Panc1 (cell line): Measurements from ENCODE around the gene ADCYAP1R1.

Source experiments
- CTCF ChIP-seq: fragments of 450-650 bp; IDR thresholded peaks from 2 replicates; pipeline ENCODE4 v1.5.1; 2017; ENCODE audit warnings: mild to moderate bottlenecking
- POLR2AphosphoS5 ChIP-seq: IDR thresholded peaks from 2 replicates; pipeline ENCODE4 v1.6.1; 2012; ENCODE audit warnings: mild to moderate bottlenecking, low read depth, low read length, moderate library complexity
- SIN3A ChIP-seq: IDR thresholded peaks from 2 replicates; pipeline ENCODE4 v1.6.1; 2012; ENCODE audit warnings: low read depth, mild to moderate bottlenecking, low read length, moderate library complexity, borderline replicate concordance; ENCODE audit not compliant: insufficient read depth
- TCF7L2 ChIP-seq: IDR thresholded peaks from 2 replicates; pipeline ENCODE4 v1.6.1; 2011; ENCODE audit warnings: mild to moderate bottlenecking, low read depth, low read length, inconsistent platforms
- TF ChIP-seq, protein P1 (sequence below), 2 experiments: IDR thresholded peaks; 2 replicates each; pipeline ENCODE4 v1.6.1; 2011 to 2012; ENCODE audit warnings: low read depth in 2 of 2, control low read depth in 1 of 2, low read length in 1 of 2, mild to moderate bottlenecking in 1 of 2, moderate library complexity in 1 of 2; ENCODE audit not compliant: insufficient read depth in 1 of 2

GRCh38 chr7:31099451-31100444, 47.6 kb downstream of the ADCYAP1R1 start:
- no peak for TF ChIP-seq CTCF
- no peak for TF ChIP-seq POLR2AphosphoS5
- TF ChIP-seq, protein P1, sequence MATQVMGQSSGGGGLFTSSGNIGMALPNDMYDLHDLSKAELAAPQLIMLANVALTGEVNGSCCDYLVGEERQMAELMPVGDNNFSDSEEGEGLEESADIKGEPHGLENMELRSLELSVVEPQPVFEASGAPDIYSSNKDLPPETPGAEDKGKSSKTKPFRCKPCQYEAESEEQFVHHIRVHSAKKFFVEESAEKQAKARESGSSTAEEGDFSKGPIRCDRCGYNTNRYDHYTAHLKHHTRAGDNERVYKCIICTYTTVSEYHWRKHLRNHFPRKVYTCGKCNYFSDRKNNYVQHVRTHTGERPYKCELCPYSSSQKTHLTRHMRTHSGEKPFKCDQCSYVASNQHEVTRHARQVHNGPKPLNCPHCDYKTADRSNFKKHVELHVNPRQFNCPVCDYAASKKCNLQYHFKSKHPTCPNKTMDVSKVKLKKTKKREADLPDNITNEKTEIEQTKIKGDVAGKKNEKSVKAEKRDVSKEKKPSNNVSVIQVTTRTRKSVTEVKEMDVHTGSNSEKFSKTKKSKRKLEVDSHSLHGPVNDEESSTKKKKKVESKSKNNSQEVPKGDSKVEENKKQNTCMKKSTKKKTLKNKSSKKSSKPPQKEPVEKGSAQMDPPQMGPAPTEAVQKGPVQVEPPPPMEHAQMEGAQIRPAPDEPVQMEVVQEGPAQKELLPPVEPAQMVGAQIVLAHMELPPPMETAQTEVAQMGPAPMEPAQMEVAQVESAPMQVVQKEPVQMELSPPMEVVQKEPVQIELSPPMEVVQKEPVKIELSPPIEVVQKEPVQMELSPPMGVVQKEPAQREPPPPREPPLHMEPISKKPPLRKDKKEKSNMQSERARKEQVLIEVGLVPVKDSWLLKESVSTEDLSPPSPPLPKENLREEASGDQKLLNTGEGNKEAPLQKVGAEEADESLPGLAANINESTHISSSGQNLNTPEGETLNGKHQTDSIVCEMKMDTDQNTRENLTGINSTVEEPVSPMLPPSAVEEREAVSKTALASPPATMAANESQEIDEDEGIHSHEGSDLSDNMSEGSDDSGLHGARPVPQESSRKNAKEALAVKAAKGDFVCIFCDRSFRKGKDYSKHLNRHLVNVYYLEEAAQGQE (IDR thresholded peaks at IDR 0.05; ENCODE audit: insufficient read depth in 1 of 2, low read depth in 2 of 2, low read length in 1 of 2), result no peak
- no peak for TF ChIP-seq SIN3A
- TF ChIP-seq TCF7L2, result no peak
